ENCODE data around the gene FAM13A. TPM values are rescaled to one million over a fixed set of nuclear protein-coding genes. Genes with fewer than 3 reads are reported as not detected.

FAM13A gene
- total and polyA plus RNA-seq, 2 of the 4 experiments (the other 2 are of a cell fraction): 13.1 to 22.0 TPM

DNA sequence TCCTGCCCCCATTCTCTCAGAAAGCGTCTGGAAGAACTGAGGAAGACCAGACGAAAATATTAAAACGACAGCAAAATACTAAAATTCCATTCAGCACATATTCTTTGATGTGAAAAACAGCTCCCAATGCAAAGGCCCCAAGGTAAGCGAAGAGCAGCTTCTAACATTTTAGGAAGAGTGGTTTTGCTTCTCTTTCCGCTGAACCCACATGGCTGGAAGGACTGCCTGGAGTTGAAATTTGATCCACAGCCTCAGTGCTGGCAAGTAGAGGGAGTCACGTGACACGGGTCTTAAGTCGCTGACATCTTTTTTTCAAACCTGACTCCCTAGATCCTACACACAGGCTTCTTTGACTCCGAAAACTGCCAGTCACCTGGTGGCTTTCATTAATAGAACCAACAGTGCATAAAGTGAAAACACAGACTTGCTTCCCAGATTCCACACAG lies at the start of gene FAM13A (continued):
- TF ChIP-seq MXI1 (IDR thresholded peaks at IDR 0.05; ENCODE audit: borderline replicate concordance, low read depth, low read length) (peak; percentile 92), CHD1 (IDR thresholded peaks at IDR 0.05; ENCODE audit: low read depth, low read length) (no peak), RCOR1 (IDR thresholded peaks at IDR 0.05; ENCODE audit: insufficient replicate concordance, low read length) (no peak)

DNA sequence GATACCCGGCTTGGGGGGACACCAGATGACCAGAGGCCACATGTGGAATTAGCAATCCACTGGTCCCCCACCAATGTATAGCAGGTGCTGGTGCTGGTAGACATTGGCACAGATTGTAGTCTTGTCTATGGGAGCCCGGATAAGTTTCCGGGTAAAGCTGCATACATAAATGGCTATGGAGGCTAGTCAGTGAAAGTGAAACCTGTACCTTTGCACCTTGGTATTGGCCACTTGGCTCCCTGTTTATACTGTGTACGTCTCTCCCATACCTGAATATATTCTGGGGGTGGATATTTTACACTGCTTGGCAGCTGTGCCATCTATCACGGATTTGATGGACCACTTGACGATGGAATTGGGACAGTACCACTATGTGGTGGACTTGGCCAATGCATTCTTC lies 48.7 kb upstream of the FAM13A start:
- no TSS peak for BruUV-seq (replicated peaks)
- H3K27me3 ChIP-seq (ENCODE audit: control insufficient read depth, insufficient read depth, low read length): peaks cover 38% of the 10 kb centered on the region

More for the DNA sequence above, 48.7 kb upstream of the FAM13A start:
- no peak overlapping the region for H2BK120ac ChIP-seq (ENCODE audit: low read depth, low read length)
- in situ Hi-C loops (cut with MboI; ENCODE audit: low sequenced_read_pairs) (no loop called here), intact Hi-C loops (cut with micrococcal nuclease) (no loop called here), dilution Hi-C loops (cut with HindIII; ENCODE audit: low sequenced_read_pairs, unreplicated experiment) (no loop called here)
- no peak overlapping the region for H2BK5ac ChIP-seq (ENCODE audit: low read depth, low read length, poor library complexity, severe bottlenecking)
- H2BK15ac ChIP-seq (ENCODE audit: low read depth, low read length): no peak overlapping the region
- H3K4me3 ChIP-seq (ENCODE audit: insufficient read depth, low read depth, low read length): no peak overlapping the region
- no peaks in the 10 kb centered on the region; the same call in 1 of the 2 replicates for H3K9me3 ChIP-seq (ENCODE audit: control insufficient read depth, insufficient read depth, low read length)
- H4K5ac ChIP-seq (ENCODE audit: low read depth, low read length): no peak overlapping the region
- no peak overlapping the region for H3K14ac ChIP-seq (replicated peaks; ENCODE audit: low read depth, low read length)
- H3K27ac ChIP-seq (ENCODE audit: insufficient read depth, low read length): no peak overlapping the region
- H2AFZ ChIP-seq (replicated peaks; ENCODE audit: low read length, poor library complexity): no peak overlapping the region
- no peak for ATAC-seq (ENCODE audit: low read depth)
- ChIA-PET POLR2A (ENCODE audit: unreplicated experiment) (no interaction called here), CTCF (no interaction called here)
- H3K23ac ChIP-seq (ENCODE audit: low read depth, low read length): no peak overlapping the region
- no peaks in the 10 kb centered on the region for H3K4me1 ChIP-seq (ENCODE audit: control insufficient read depth, insufficient read depth, low read length)
- no peak overlapping the region for H3K9ac ChIP-seq (ENCODE audit: low read depth, low read length)
- H3K9me1 ChIP-seq (ENCODE audit: insufficient read depth, low read length): no peaks in the 10 kb centered on the region; the same call in 1 of the 2 replicates
- no peaks in the 10 kb centered on the region for H3K36me3 ChIP-seq (ENCODE audit: control insufficient read depth, insufficient read depth, low read length)
- no peak overlapping the region for H3K4ac ChIP-seq (ENCODE audit: low read depth, low read length)
- no peak overlapping the region for H4K91ac ChIP-seq (ENCODE audit: insufficient read depth, low read depth, low read length)
- H3K4me2 ChIP-seq (ENCODE audit: low read depth, low read length): no peak overlapping the region
- 93% methylated on average over 4 of the region's 6 CpGs; no CpG with 5 or more reads in 1 of the 2 experiments for WGBS, 2 experiments (ENCODE audit: extremely low coverage in 2 of 2, insufficient read length in 1 of 2)
- H2BK20ac ChIP-seq (ENCODE audit: low read depth, low read length): no peak overlapping the region
- TF ChIP-seq, protein P1, sequence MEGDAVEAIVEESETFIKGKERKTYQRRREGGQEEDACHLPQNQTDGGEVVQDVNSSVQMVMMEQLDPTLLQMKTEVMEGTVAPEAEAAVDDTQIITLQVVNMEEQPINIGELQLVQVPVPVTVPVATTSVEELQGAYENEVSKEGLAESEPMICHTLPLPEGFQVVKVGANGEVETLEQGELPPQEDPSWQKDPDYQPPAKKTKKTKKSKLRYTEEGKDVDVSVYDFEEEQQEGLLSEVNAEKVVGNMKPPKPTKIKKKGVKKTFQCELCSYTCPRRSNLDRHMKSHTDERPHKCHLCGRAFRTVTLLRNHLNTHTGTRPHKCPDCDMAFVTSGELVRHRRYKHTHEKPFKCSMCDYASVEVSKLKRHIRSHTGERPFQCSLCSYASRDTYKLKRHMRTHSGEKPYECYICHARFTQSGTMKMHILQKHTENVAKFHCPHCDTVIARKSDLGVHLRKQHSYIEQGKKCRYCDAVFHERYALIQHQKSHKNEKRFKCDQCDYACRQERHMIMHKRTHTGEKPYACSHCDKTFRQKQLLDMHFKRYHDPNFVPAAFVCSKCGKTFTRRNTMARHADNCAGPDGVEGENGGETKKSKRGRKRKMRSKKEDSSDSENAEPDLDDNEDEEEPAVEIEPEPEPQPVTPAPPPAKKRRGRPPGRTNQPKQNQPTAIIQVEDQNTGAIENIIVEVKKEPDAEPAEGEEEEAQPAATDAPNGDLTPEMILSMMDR (conservative IDR thresholded peaks at IDR 0.05; ENCODE audit: low read depth, low read length): no peak
- TF ChIP-seq CEBPB (IDR thresholded peaks at IDR 0.05; ENCODE audit: low read depth, low read length) (no peak), RAD21 (IDR thresholded peaks at IDR 0.05; ENCODE audit: low read length) (no peak), BHLHE40 (IDR thresholded peaks at IDR 0.05; ENCODE audit: low read depth, low read length) (no peak), SMC3 (IDR thresholded peaks at IDR 0.05; ENCODE audit: low read depth, low read length) (no peak), NFE2L2 (IDR thresholded peaks at IDR 0.05; ENCODE audit: low read depth, low read length) (no peak), RFX5 (IDR thresholded peaks at IDR 0.05; ENCODE audit: low read depth, low read length) (no peak), RCOR1 (IDR thresholded peaks at IDR 0.05; ENCODE audit: insufficient replicate concordance, low read length) (no peak), MAFK (IDR thresholded peaks at IDR 0.05; ENCODE audit: low read depth, low read length) (no peak), CHD1 (IDR thresholded peaks at IDR 0.05; ENCODE audit: low read depth, low read length) (no peak)
- H3K79me1 ChIP-seq (ENCODE audit: low read depth in 1 of 2, low read length in 2 of 2): no peaks in the 10 kb centered on the region
- no peak overlapping the region for H2AK9ac ChIP-seq (replicated peaks; ENCODE audit: low read depth, low read length, poor library complexity)
- H4K8ac ChIP-seq (ENCODE audit: low read depth in 2 of 2, low read length in 2 of 2): no peak overlapping the region
- no peak overlapping the region for H3K18ac ChIP-seq (ENCODE audit: low read depth, low read length)
- no peak for DNase-seq
- no peaks in the 10 kb centered on the region for H4K20me1 ChIP-seq (ENCODE audit: insufficient read depth, low read length)
- no peak overlapping the region for H3K56ac ChIP-seq (ENCODE audit: extremely low read depth, insufficient read depth, low read length)
- no peak overlapping the region for H2AK5ac ChIP-seq (ENCODE audit: low read depth, low read length)

All from IMR-90 (cell line).